ENCODE results near the gene DTYMK. TPM values are rescaled to one million over a fixed set of nuclear protein-coding genes. Genes with fewer than 3 reads are reported as not detected.

Gene DTYMK
- total and polyA plus RNA-seq, 4 experiments from 2014 or later = 18.8 to 50.3 (median 24.1) TPM

- intact Hi-C loops (cut with micrococcal nuclease) = no loop called here
- H3K36me3 Mint-ChIP-seq = peaks cover 44 to 56% of the 10 kb centered on the region in 2 donors
- ChIA-PET CTCF (ENCODE audit: partially characterized antibody) (interaction anchor here (1.0 to 2.1 kb wide), 2 partner anchors 21 to 160 kb away, joined by 3 to 5 read pairs; no protein-coding TSS in a partner anchor), POLR2A (ENCODE audit: partially characterized antibody) (interaction anchor here (0.6 kb wide), 1 partner anchor 18 kb away, joined by 3 read pairs; no protein-coding TSS in a partner anchor)
- H3K4me1 Mint-ChIP-seq = peaks cover 0 to 2% (median 0%) of the 10 kb centered on the region in 4 donors
- no peak overlapping the region for H3K4me3 ChIP-seq (ENCODE audit: low read length in 2 of 2)
- H3K27me3 ChIP-seq (ENCODE audit: insufficient read depth, low read length) = no peaks in the 10 kb centered on the region
- H3K4me1 ChIP-seq (ENCODE audit: insufficient read depth, low read length) = no peaks in the 10 kb centered on the region
- H3K4me3 Mint-ChIP-seq = no peak overlapping the region
- H3K27ac ChIP-seq (ENCODE audit: low read depth, low read length) = no peak overlapping the region
- no peaks in the 10 kb centered on the region for H3K9me3 Mint-ChIP-seq
- no peaks in the 10 kb centered on the region for H3K27me3 Mint-ChIP-seq
- H3K9me3 ChIP-seq (ENCODE audit: control insufficient read depth in 1 of 2, low read length in 2 of 2) = no peaks in the 10 kb centered on the region
- H3K27ac Mint-ChIP-seq = no peak overlapping the region
- DNase-seq = no peak
- peaks cover 34% of the 10 kb centered on the region for H3K36me3 ChIP-seq (ENCODE audit: insufficient read depth, low read length)
Measured at GRCh38 chr2:241719093-241719492, 32.5 kb upstream of the DTYMK start.

DNA sequence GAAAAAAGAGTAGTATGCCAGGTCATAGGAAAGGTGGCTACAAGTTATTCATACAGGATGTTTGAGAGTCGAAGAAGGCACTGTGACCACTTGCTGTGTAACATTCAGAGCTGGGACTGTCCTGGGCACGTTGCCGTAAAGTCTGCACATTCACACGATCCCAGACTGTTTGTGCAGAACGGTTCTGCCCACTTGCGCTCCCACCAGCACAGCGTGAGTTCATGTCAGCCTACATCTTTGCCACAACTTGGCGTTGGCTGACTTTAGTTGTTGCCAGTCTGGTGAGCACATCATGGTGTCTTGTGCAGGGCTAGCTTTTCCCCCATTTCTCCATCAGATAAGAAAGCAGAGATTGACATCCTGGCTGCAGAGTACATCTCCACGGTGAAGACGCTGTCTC, 22.3 kb upstream of the DTYMK start:
- POLR2A ChIA-PET (ENCODE audit: partially characterized antibody) = no interaction called here

DNA sequence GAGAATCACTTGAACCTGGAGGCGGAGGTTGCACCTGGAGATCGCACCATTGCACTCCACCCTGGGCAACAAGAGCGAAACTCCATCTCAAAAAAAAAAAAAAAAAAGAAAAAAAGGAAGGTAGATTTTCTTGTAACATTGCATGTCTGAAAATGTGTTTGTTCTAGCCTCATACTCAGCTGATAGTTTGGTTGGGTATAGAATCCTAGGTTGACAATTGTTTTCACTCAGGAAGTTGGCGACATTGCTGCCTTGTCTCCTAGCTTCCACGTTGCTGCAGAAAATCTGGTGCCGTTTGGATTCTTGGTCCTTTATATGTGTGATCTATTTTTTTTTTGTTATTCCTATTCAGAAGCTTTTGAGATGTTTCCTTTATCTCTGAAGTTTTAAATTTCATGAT, 19.9 kb upstream of the DTYMK start:
- H3K9me3 ChIP-seq (ENCODE audit: control insufficient read depth in 1 of 2, low read length in 2 of 2) = no peaks in the 10 kb centered on the region
- no peak overlapping the region for H3K4me3 ChIP-seq (ENCODE audit: low read length in 2 of 2)
- Mint-ChIP-seq H3K27me3 (no peaks in the 10 kb centered on the region), H3K36me3 (peaks cover 45 to 57% of the 10 kb centered on the region in 2 donors), H3K4me1 (peaks cover 8 to 28% (median 18%) of the 10 kb centered on the region in 4 donors), H3K27ac (no peak overlapping the region), H3K9me3 (peaks cover 0 to 7% (median 0%) of the 10 kb centered on the region in 8 donors), H3K4me3 (no peak overlapping the region)
- no peak for DNase-seq
- H3K4me1 ChIP-seq (ENCODE audit: insufficient read depth, low read length) = peaks cover 14% of the 10 kb centered on the region
- no peaks in the 10 kb centered on the region for H3K27me3 ChIP-seq (ENCODE audit: insufficient read depth, low read length)
- ChIA-PET POLR2A (ENCODE audit: partially characterized antibody) (interaction anchor here (0.9 to 1.5 kb wide), 2 partner anchors 12 to 20 kb away, joined by 3 to 5 read pairs; partner anchors contain the start of gene DTYMK), CTCF (ENCODE audit: partially characterized antibody) (interaction anchor here (0.8 to 2.5 kb wide), 3 partner anchors 18 to 172 kb away, joined by 3 to 6 read pairs (median 3); no protein-coding TSS in a partner anchor)
- H3K27ac ChIP-seq (ENCODE audit: low read depth, low read length) = no peak overlapping the region
- H3K36me3 ChIP-seq (ENCODE audit: insufficient read depth, low read length) = peaks cover 32% of the 10 kb centered on the region
- intact Hi-C loops (cut with micrococcal nuclease) = loop anchor here (10.0 kb wide), 1 partner anchor 352 kb away; the partner anchor contains the start of gene FARP2

More for the DNA sequence above, 22.3 kb upstream of the DTYMK start:
- Histone ChIP-seq H3K27me3 (ENCODE audit: insufficient read depth, low read length) (no peaks in the 10 kb centered on the region), H3K36me3 (ENCODE audit: insufficient read depth, low read length) (peaks cover 50% of the 10 kb centered on the region), H3K9me3 (ENCODE audit: control insufficient read depth in 1 of 2, low read length in 2 of 2) (no peaks in the 10 kb centered on the region), H3K27ac (ENCODE audit: low read depth, low read length) (no peak overlapping the region), H3K4me3 (ENCODE audit: low read length in 2 of 2) (no peak overlapping the region), H3K4me1 (ENCODE audit: insufficient read depth, low read length) (no peaks in the 10 kb centered on the region)
- peaks cover 3 to 15% (median 9%) of the 10 kb centered on the region in 4 donors for H3K4me1 Mint-ChIP-seq
- no peaks in the 10 kb centered on the region for H3K27me3 Mint-ChIP-seq
- CTCF ChIA-PET (ENCODE audit: partially characterized antibody) = no interaction called here
- H3K4me3 Mint-ChIP-seq = no peak overlapping the region
- peaks cover 57 to 59% of the 10 kb centered on the region in 2 donors for H3K36me3 Mint-ChIP-seq
- no peak for DNase-seq
- H3K27ac Mint-ChIP-seq = no peak overlapping the region
- H3K9me3 Mint-ChIP-seq = peaks cover 0 to 7% (median 0%) of the 10 kb centered on the region in 8 donors
- intact Hi-C loops (cut with micrococcal nuclease) = loop anchor here (10.0 kb wide), 1 partner anchor 354 kb away; the partner anchor contains the start of gene FARP2

- intact Hi-C loops (cut with micrococcal nuclease) = loop anchor here (10.0 kb wide), 1 partner anchor 348 kb away; the partner anchor contains the start of gene FARP2
- peaks cover 0 to 7% (median 0%) of the 10 kb centered on the region in 8 donors for H3K9me3 Mint-ChIP-seq
- POLR2A ChIA-PET (ENCODE audit: partially characterized antibody) = interaction anchor here (0.8 to 8.2 kb wide), 9 partner anchors 14 to 393 kb away, joined by 3 to 145 read pairs (median 12); partner anchors contain the start of genes D2HGDH, DTYMK and PDCD1
Measured at GRCh38 chr2:241703032-241703604, 16.5 kb upstream of the DTYMK start.

DNA sequence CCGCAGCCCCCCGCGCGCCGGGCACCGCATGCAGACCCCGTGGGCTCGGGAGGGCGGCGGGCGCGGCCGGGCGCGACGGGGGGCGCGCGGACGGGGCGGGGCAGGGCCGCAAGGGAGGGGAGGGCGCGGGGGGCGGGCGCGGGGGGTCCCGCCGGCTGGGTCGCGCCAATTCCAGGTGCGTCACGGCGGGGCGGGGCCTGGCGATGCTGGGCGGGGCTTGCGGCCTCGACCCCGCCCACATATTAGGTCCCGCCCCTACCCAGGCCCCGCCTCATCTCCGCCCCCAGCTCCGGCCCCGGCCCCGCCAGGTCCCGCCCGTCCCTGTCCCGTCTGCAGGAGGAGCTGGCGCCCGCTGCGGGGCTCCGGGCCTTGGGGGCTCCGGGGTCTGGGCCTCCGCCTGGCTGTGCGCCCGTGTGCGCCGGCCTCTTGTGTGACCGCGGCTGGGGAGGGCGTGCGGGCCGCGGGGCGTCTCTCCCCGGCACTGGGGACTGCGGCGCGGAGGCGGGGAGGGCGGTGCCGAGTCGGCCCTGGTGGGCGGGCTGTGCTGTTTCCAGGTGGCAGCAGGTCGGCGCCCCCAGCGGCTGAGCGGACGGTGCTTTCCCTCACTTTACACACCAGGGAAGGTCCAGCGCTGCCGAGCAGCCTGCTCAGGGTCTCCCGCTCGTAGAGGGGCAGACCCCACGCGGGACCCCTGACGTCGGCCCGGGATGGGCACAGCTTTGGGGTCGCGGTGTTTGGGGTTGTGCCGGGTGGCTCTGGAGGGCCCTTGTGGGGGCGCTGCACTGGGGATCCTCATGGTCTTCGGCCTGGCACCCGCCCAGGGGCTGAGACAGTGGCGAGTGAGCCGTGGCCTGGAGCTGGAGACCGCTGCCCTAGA, 15.8 kb upstream of the DTYMK start:
- Histone ChIP-seq H3K36me3 (ENCODE audit: insufficient read depth, low read length) (peaks cover 8% of the 10 kb centered on the region), H3K4me1 (ENCODE audit: insufficient read depth, low read length) (peaks cover 14% of the 10 kb centered on the region), H3K27me3 (ENCODE audit: insufficient read depth, low read length) (no peaks in the 10 kb centered on the region), H3K27ac (ENCODE audit: low read depth, low read length) (peak overlapping the region; percentile 72), H3K4me3 (ENCODE audit: low read length in 2 of 2) (peak overlapping the region; percentile 61 to 72), H3K9me3 (ENCODE audit: control insufficient read depth in 1 of 2, low read length in 2 of 2) (no peaks in the 10 kb centered on the region)
- Mint-ChIP-seq H3K9me3 (peaks cover 0 to 7% (median 0%) of the 10 kb centered on the region in 8 donors), H3K36me3 (peaks cover 24 to 29% of the 10 kb centered on the region in 2 donors), H3K4me3 (peak overlapping the region; percentile 76 to 87 (median 83)), H3K27ac (peak overlapping the region in 6 of 7 donors; percentile 53 to 90 (median 86)), H3K27me3 (no peaks in the 10 kb centered on the region), H3K4me1 (peaks cover 12 to 41% (median 25%) of the 10 kb centered on the region in 4 donors)
- intact Hi-C loops (cut with micrococcal nuclease) = loop anchor here (1.0 to 10.0 kb wide), 5 partner anchors 16 to 348 kb away; partner anchors contain the start of genes ATG4B, D2HGDH, DTYMK and FARP2
- DNase-seq = peak; percentile 89 to 91 (median 89)
- ChIA-PET POLR2A (ENCODE audit: partially characterized antibody) (interaction anchor here (0.5 to 8.2 kb wide), 27 partner anchors 9 to 1141 kb away, joined by 3 to 145 read pairs (median 4); partner anchors contain the start of genes ATG4B, D2HGDH, DTYMK and HDLBP), CTCF (ENCODE audit: partially characterized antibody) (interaction anchor here (0.9 to 6.0 kb wide), 7 partner anchors 10 to 176 kb away, joined by 4 to 42 read pairs (median 10); partner anchors contain the start of genes D2HGDH and DTYMK)

More at GRCh38 chr2:241703032-241703604, 16.5 kb upstream of the DTYMK start:
- Histone ChIP-seq H3K36me3 (ENCODE audit: insufficient read depth, low read length) (peaks cover 8% of the 10 kb centered on the region), H3K4me1 (ENCODE audit: insufficient read depth, low read length) (peaks cover 14% of the 10 kb centered on the region), H3K27me3 (ENCODE audit: insufficient read depth, low read length) (no peaks in the 10 kb centered on the region), H3K4me3 (ENCODE audit: low read length in 2 of 2) (peak overlapping the region; percentile 61 to 72), H3K9me3 (ENCODE audit: control insufficient read depth in 1 of 2, low read length in 2 of 2) (no peaks in the 10 kb centered on the region), H3K27ac (ENCODE audit: low read depth, low read length) (peak overlapping the region; percentile 66)
- peaks cover 29 to 36% of the 10 kb centered on the region in 2 donors for H3K36me3 Mint-ChIP-seq
- CTCF ChIA-PET (ENCODE audit: partially characterized antibody) = interaction anchor here (1.0 to 6.0 kb wide), 4 partner anchors 10 to 30 kb away, joined by 3 to 42 read pairs (median 20); partner anchors contain the start of genes D2HGDH and DTYMK
- no peaks in the 10 kb centered on the region for H3K27me3 Mint-ChIP-seq
- H3K4me1 Mint-ChIP-seq = peaks cover 12 to 41% (median 23%) of the 10 kb centered on the region in 4 donors
- peak overlapping the region; percentile 70 to 90 (median 86) for H3K27ac Mint-ChIP-seq
- no peak for DNase-seq
- peak overlapping the region; percentile 73 to 87 (median 83) for H3K4me3 Mint-ChIP-seq

- intact Hi-C loops (cut with micrococcal nuclease) = loop anchor here (1.0 to 10.0 kb wide), 8 partner anchors 15 to 869 kb away; partner anchors contain the start of genes ATG4B, D2HGDH, DTYMK and FARP2
- peaks cover 12 to 41% (median 26%) of the 10 kb centered on the region in 4 donors for H3K4me1 Mint-ChIP-seq
- H3K27ac ChIP-seq (ENCODE audit: low read depth, low read length) = peak within 1 kb of the TSS; percentile 72
- ChIA-PET CTCF (ENCODE audit: partially characterized antibody) (interaction anchor here (0.9 to 6.0 kb wide), 6 partner anchors 9 to 177 kb away, joined by 4 to 42 read pairs (median 21); partner anchors contain the start of genes D2HGDH and DTYMK), POLR2A (ENCODE audit: partially characterized antibody) (interaction anchor here (0.5 to 8.2 kb wide), 28 partner anchors 10 to 1141 kb away, joined by 3 to 145 read pairs (median 4); partner anchors contain the start of genes ATG4B, D2HGDH, DTYMK and HDLBP)
- peak within 1 kb of the TSS; percentile 85 to 95 (median 89) for H3K4me3 Mint-ChIP-seq
- H3K4me1 ChIP-seq (ENCODE audit: insufficient read depth, low read length) = peaks cover 14% of the 10 kb centered on the region
- peaks cover 0 to under 1% (median 0%) of the 10 kb centered on the region in 8 donors for H3K9me3 Mint-ChIP-seq
- H3K27me3 ChIP-seq (ENCODE audit: insufficient read depth, low read length) = no peaks in the 10 kb centered on the region
- no peaks in the 10 kb centered on the region for H3K27me3 Mint-ChIP-seq
- H3K36me3 ChIP-seq (ENCODE audit: insufficient read depth, low read length) = peaks cover 8% of the 10 kb centered on the region
- H3K36me3 Mint-ChIP-seq = peaks cover 15 to 23% of the 10 kb centered on the region in 2 donors
- peak; percentile 91 to 97 (median 95) for DNase-seq
- peak within 1 kb of the TSS; percentile 87 to 95 (median 90) for H3K27ac Mint-ChIP-seq
- H3K9me3 ChIP-seq (ENCODE audit: control insufficient read depth in 1 of 2, low read length in 2 of 2) = no peaks in the 10 kb centered on the region
- H3K4me3 ChIP-seq (ENCODE audit: low read length in 2 of 2) = peak within 1 kb of the TSS; percentile 61 to 72
Measured at GRCh38 chr2:241701399-241702154, 15.0 kb upstream of the DTYMK start, which contains the start of gene ING5. Gene ING5 (plus strand): TSS chr2:241702039. CDS start chr2:241702066, 27 bp downstream.
